Cardiac septum (tissue), 1 donor: ENCODE results near the gene APOBR. TPM values are rescaled to one million over a fixed set of nuclear protein-coding genes. Genes with fewer than 3 reads are reported as not detected.
"Not testable (repeated sequence)": the region's sequence is repeated elsewhere in the genome, so short reads cannot be mapped to it uniquely, and the experiment has no call there.

Source experiments
- DNase-seq: peaks from one replicate; pipeline ENCODE4 v3.0.0-alpha.2; 2020; ENCODE audit warnings: low spot score
- intact Hi-C: fragments of 100-400 bp; cut with DNase I; formaldehyde crosslinking; loops from one replicate; pipeline ENCODE4 v1.14.0; 2022
- total RNA-seq: library from RNA; stranded (reverse); fragmentation: NEBNext Ultra II Directional; extraction: Animal tissue kit (Norgen Biotek cat#: 25700); gene quantifications from one replicate; pipeline ENCODE4 v1.2.1, GENCODE V29; 2021
- donor health status: DM: no; HTN: no; CAD: no.

Gene APOBR
- total RNA-seq, 1 donor from 2014 or later = 0.51 TPM

DNA sequence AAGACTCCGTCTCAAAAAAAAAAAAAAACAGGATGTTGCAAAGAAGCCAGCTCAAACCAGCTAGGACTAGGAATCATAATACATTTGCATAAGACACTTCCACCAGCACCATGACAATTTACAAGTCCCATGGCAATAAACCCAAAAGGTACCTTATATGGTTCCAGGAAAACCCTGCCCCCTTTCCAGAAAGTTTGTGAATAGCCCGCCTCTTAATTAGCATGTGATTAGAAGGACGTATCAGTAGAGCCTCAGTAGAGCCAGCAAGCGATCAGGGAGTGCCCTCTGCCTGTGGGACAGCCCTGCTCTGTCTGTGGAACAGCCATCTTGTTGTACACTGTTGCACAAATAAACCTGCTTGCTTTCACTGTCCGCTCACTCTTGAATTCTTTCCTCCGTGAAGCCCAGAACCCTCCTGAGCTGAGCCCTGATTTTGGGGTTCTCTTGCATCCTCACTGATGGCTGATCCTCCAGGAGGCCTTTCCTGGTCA, 30.3 kb downstream of the APOBR start:
- intact Hi-C loops = no loop called here
- DNase-seq = no peak

DNA sequence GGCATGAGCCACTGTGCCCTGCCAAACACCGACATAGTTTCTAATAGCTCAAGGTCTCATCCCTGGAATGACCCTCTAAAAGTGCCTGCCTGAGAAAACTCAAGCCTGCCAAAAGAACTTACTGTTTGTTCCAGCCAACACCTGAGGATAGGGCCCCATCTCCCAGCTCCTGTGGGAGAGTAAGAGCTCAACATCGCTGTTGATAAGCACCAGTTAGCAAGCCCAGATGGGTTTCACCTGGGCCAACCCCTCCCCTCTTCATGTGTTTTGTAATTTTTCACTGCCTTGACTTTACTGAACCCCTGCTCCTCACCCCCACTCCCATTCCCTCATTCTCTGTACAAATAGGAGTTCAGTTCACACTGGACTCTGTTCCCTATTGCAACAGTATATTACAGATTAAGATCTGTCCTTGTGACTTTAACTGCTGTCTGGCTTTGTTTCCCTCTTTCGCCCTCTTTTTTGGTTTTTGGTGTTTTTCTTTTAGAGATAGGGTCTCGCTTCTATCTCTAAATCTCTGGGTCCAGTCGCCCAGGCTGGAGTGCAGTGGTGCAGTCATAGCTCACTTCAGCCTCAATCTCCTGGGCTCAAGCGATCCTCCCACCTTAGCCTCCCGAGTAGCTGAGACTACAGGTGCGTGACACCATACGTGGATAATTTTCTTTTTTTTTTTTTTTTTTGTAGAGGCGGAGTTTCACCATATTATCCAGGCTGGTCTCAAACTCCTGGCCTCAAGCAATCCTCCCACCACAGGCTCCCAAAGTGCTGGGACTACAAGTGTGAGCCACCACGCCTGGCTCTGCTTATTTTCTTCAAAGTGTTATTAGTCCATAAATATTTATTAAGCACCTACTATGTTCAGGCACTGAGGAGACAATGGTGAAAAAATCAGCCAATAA, 32.0 kb downstream of the APOBR start:
- no peak for DNase-seq
- intact Hi-C loops = no loop called here

DNA sequence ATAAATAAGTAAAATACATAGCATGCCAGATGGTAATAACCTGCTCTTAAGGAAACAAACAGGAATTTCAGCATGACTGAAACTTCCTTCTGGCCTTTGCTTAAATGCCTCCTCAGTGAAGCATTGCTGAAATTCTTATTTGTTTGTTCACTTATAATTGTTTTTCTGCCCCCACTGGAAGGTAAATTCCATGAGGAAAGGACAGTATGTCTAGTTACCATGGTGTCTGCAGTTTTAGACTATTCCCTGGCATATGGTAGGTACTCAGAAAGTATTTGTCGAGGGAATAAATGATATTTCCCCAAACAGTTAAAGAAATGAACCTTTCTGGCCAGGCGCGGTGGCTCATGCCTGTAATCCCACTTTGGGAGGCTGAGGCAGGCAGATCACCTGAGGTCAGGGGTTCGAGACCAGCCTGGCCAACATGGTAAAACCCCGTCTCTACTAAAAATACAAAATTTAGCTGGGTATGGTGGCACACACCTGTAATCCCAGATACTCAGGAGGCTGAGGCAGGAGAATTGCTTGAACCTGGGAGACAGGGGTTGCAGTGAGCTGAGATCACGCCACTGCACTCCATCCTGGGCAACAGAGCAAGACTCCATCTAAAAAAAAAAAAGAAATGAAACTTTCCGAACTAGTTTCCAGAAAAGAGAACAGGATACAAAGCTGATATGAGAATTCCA, 32.8 kb downstream of the APOBR start:
- intact Hi-C loops = not testable (repeated sequence)

DNA sequence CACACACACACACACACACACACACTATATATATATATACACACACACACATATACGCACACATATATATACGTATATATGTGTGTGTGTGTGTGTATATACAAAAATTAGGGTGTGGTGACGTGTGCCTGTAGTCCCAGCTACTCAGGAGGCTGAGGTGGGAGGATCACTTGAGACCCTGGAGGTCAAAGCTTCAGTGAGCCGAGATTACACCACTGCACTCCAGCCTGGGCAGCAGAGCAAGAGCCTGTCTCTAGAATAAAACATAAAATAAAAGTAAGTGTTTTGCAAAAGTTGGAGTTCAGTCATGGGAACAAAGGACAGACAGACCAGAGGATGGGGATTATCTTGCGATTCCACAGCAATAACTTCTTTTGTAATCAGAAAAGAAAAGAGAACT, 33.5 kb downstream of the APOBR start:
- intact Hi-C loops = no loop called here
- no peak for DNase-seq

More for the DNA sequence above, 32.8 kb downstream of the APOBR start:
- DNase-seq = not testable (repeated sequence)

DNA sequence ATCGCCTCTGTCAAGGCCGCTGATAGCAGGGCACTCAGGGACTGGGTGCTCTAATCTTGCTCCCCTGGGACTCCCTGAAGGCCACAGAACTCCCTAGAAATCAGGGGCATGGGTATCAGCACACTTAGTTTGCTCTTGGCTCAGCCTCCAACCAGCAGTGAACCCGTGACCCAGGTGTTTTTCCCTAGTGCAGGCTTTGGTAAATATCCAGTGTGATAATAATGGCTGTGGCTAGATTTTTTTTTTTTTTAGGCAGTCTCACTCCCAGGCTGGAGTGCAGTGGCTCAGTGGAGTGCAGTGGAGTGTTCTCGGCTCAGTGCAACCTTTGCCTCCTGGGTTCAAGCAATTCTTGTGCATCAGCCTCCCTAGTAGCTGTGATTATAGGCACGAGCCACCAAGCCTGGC, 34.0 kb downstream of the APOBR start:
- intact Hi-C loops = no loop called here
- no peak for DNase-seq

DNA sequence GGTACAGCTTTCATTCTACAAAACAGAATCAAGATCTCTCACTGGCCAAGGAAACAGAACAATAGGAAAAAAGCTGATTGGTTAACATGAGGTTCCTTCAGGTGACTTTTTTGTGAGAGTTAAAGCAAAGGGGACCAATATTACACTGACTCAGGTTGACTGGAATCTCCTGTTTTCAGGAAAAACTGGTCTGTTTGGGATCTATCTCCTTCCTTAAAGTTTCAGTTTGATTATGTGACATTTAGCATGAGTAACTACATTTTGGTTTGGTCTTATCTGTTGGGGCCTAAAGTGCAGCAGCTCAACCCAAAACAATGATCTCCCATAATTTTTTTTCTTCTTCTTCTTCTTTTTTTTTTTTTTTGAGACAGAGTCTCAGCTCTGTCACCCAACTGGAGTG, 34.7 kb downstream of the APOBR start:
- no peak for DNase-seq
- intact Hi-C loops = no loop called here

DNA sequence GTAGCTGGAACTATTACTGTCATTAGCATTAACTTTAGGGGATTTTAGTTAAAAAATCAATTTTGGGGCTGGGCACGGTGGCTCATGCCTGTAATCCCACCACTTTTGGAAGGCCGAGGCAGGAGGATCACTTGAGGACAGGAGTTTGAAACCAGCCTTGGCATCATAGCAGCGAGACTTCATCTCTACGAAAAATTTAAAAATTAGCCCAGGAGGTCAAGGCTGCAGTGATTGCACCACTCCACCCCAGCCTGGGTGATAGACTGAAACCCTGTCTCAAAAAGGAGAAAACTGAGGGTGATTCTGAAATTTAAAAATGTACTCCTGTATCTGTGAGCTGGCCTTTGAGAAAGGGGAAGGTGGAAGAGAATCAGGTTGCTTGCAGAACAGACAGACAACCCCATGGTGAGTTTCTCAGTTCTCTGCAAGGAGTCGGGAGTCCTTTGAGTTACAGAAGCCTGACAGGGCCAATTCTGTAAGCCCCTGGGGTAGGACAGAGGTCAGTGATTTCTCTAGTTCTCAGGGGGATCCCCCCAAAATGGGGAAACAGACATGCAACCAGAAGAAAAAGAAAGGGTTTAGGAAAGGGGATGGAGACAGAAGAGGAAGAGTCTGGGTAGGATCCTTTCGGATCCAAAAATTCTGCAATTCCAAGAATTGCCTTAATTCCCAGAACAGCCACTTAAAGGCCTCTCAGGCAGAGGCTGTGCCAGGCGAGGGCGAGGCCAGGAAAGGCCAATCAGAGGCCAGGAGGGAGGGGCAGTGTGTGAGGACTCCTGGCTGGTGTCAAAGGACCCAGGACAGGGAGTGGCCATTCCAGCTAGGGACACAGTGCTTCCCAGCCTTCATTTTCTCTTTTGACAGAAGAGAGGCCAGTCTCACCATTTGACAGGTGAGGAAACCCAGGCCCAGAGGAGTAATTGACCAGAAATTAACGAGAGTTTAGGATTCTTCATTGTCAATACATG, 37.6 kb downstream of the APOBR start:
- intact Hi-C loops = no loop called here
- DNase-seq = peak; percentile 82

DNA sequence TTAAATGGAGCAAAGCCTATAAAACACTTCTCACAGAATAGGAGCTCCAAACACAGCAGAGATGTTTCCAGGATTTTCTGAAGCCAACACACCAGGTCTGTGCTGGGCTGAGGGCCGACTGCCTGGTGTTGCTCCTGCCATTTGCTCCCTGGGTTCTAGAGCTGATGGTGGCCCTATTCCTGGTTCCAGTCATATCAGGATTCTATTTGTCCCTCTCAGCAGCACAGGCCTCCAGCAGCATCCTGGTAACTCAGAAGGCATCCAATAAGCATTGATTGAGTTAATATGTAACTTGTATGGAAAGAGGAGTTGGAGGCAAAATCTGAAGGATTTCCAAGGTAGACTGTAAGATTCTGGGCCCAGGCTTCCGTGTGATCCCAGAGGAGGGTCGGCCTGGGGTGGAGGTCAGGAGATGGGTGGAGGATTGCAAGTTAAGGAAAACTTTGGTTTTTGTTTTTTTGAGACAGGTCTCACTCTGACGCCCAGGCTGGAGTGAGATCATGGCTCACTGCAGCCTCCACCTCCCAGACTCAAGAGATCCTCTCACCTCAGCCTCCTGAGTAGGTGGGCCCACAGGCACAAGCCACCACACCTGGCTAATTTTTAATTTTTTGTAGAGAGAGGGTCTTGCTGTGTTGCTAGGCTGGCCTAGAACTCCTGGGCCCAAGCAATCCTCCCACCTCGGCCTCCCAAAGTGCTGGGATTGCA, 38.7 kb downstream of the APOBR start:
- no peak for DNase-seq
- intact Hi-C loops = no loop called here

DNA sequence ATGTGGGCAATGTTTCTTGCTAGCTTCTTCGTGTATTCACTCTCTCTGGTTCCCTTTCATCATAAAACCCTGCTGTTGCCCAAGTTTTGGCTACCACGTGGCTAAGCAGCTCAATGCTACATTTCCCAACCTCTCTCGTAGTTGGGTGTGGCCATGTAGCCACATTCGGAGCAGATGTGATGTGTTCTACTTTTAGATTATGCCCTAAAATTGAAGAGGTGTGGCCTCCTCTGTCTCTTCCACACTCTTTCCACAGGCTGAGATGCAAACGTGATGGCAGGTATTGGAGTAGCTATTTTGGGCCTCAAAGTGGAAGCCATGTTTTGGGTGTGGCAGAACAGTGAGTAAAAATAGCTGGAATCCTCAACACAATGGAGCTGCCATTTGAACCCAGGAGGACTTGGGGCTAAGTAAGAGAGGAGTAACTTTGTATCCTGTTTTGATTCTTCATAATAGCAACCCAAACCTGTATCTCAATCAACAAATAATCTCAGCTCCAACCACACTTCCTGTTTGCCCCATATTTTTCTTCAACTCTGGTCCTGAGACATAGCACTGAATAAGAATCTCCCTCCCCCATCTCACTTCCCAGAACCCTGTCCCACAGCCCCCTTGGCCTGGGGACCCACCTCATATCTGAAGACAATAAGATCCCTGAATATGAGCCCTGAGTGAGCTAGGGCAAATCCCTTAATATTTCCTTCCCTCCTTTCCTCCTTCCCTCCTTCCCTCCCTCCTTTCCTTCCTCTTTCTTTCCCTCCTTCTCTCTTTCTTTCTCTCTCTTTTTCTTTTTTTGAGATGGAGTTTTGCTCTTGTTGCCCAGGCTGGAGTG, 40.3 kb downstream of the APOBR start:
- DNase-seq = peak; percentile 79
- intact Hi-C loops = loop anchor here (5.0 kb wide), 2 partner anchors 42 to 288 kb away; partner anchors contain the start of genes APOBR, ATXN2L and CLN3

DNA sequence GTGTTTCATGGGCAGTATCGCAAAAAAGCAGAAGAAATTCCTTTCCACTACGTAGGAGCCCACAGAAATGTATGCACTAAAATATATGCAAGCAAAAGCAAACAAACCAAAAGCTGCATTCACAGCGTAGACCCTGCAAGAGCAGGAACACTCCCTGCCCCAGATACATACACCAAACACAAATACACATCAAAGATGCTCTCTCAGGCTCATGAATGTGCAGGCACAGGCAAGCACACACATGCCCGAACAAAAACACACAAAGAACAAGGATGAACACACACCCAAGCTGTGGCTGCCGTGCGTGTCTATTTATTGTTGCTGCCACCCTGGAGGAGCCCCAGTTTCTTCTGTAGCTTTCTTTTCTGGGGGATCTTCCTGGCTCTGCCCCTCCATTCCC, 42.6 kb downstream of the APOBR start:
- DNase-seq = no peak
- intact Hi-C loops = loop anchor here (5.0 kb wide), 2 partner anchors 45 to 285 kb away; partner anchors contain the start of genes APOBR, ATXN2L and CLN3

DNA sequence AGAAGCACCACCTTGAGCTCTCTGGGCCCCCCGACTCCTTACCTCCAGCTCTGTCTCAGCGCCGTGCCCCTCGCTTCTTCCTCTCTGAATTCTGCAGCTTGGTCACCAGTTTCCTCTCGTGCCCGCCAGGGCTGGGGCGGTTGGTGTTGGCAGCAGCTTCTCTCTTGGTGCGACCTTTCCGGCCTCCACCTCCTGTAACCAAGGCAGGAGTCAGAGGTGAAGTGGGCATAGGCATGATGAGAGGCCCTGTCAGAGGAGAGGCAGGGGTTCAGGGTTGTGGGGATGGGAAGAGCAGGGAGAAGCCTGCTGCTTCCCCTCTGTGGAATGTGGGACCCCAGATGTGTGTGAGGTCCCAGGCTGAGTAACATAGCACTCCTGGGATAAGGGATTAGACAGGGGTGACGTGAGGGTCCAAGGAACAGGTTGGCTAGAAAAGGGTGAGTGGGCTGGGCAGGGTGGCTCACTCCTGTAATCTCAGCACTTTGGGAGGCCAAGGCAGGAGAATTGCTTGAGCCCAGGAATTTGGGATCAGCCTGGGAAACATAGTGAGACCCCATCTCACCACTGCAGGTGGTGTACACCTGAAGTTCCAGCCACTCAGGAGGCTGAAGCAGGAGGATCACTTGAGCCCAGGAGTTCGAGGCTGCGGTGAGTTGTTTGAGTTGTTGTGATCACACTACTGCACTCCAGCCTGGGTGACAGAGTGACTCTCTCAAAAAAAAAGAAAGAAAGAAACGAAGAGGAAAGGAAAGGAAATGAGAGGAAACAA, 43.7 kb downstream of the APOBR start:
- intact Hi-C loops = loop anchor here (5.0 kb wide), 2 partner anchors 46 to 284 kb away; partner anchors contain the start of genes APOBR, ATXN2L and CLN3
- no peak for DNase-seq

DNA sequence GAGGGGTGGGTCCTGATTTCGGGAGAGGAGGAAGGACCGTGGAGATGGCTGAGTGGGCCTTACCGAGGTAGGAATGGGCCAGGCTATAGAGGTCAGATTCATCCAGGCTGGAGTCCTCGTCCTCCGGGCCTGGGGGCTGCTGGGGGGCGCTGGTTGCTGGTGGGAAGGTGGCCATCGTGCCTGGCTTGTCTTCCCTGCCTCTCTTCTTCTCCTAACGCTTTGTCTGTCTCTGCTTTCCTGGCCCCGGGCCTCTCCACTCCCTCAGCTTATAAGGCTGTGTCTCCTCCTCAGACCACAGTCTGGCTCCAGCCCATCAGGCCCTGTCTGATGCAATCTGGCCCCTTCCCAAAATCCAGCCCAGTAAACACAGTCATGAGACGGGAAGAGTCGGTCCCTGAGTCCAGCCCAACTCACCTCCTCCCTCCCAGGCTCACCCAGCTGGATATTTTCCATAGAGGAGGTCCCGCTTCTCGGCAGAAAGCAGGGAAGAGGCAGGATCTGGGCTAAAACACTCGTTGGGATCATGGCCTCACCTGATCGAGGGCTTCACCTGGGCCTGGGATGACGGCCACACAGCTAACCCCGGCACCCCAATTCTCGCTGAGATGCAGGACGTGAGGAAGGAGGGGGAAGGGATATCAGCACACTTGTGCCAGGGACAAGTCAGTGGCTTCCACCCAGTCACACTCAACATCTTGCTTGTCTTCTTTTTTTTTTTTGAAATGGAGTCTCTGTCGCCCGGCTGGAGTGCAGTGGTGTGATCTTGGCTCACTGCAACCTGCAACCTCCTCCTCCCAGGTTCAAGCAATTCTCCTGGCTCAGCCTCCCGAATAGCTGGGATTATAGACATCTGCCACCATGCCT, 44.5 kb downstream of the APOBR start, which contains the start of gene NUPR1:
Gene NUPR1 (minus strand): TSS at position 242 of the 864 bp plus-strand sequence. CDS start 67 bp downstream, at position 175.
- peak; percentile 91 for DNase-seq
- intact Hi-C loops = loop anchor here (5.0 kb wide), 2 partner anchors 47 to 283 kb away; partner anchors contain the start of genes APOBR, ATXN2L and CLN3

DNA sequence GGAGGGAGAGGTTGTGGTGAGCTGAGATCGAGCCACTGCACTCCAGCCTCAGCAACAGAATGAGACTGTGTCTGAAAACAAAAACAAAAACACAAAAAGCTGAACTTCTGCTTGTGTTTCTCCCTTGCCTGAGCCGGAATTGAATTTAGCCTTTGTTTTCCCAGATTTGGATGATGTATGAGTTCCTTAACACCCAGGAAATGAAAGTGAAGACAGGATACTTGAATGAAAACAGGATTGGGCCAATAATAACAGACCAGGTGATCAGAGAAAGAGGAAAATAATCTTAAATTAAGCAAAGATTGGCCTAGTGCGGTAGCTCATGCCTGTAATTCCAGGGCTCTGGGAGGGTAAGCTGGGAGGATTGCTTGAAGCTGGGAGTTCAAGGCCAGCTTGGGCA, 45.9 kb downstream of the APOBR start:
- intact Hi-C loops = no loop called here
- DNase-seq = no peak

DNA sequence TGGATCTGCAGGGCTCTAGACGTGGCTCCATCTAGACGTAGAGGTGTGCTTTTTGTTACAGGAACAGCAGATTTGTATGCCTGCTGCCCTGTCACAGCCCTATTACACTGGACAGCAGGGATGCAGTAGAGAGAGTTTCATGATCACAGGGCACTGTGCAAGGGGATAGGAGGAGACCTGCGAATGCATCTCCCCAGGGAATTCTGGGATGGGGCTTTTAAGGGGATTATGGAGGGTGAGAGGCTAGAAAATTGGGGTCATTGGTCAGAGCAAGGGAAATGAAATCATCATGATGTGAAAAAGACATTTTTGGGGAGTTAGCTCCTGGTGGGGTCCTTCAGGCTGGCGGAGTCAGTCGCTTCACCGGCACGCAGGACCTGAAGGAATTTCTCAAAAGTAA, 48.2 kb downstream of the APOBR start:
- DNase-seq = no peak
- intact Hi-C loops = no loop called here

DNA sequence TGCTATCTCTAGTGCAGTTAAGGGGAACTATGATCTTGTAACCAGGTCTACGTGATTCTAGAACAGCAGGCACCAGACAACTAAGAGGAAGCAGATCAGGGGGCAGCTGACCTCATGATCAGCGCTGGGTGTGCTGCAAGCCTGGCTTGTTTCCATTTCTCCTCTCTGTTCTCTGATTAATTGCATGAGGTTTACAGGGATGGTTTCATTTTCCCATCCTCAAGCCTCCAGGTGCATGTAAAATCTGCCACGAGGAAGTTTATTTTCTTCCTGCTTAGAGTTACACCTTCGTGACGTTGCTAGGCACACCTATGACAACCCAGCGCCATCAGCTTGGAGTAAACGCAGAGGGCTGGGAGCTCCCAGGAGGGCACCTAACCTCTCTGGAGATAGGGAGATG, 48.6 kb downstream of the APOBR start:
- intact Hi-C loops = no loop called here
- no peak for DNase-seq

DNA sequence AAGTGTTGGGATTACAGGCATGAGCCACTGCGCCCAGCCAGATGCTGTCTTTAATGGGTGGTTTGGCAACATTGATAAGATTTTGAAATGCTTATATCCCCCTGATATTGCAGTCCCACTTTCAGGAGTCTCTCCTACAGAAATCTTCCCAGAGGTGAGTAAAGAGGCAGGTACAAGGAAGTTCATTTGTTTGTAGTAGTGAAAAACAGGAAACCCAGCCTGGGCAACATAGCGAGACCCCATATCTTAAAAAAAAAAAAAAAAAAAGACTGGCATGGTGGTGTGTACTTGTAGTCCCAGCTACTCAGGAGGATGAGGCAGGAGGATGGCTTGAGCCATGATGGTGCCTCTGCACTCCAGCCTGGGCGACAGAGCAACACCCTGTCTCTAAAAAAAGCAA, 50.6 kb downstream of the APOBR start:
- intact Hi-C loops = no loop called here
- DNase-seq = no peak
